AG04450 (cell line): Measurements from ENCODE around the gene NCBP2L. TPM values are rescaled to one million over a fixed set of nuclear protein-coding genes. Genes with fewer than 3 reads are reported as not detected.

Experiments
- CTCF ChIA-PET: fragments of 300-600, 350-600 bp; formaldehyde crosslinking; extraction: SDS; loops from one replicate; lab custom pipeline; 2022; ENCODE audit warnings: antibody characterized with exemption, inconsistent platforms; lab: Charles Lee
- POLR2A ChIA-PET: fragments of 350-600 bp; formaldehyde crosslinking; extraction: SDS; loops from one replicate; lab custom pipeline; 2021; ENCODE audit warnings: antibody characterized with exemption, inconsistent platforms; lab: Yijun Ruan, JAX
- DNase-seq: peaks from one replicate; pipeline ENCODE4 v3.0.0-alpha.2; 2011; ENCODE audit warnings: low read depth, low spot score
- H3K27ac ChIP-seq: one replicate; pipeline ENCODE4 v1.5.1; 2012; ENCODE audit warnings: low read depth, low read length, control low read depth
- H3K27me3 ChIP-seq: one replicate; pipeline ENCODE4 v1.6.0; 2012; ENCODE audit warnings: low read length; ENCODE audit not compliant: control insufficient read depth, insufficient read depth
- H3K4me3 ChIP-seq: 2 replicates; pipeline ENCODE4 v1.5.1; 2011; ENCODE audit warnings: mild to moderate bottlenecking, low read depth, low read length, control low read depth
- H3K9me3 ChIP-seq: 2 replicates; pipeline ENCODE4 v1.5.1; 2012; ENCODE audit warnings: low read length; ENCODE audit not compliant: control insufficient read depth, insufficient read depth
- polyA plus RNA-seq: library from polyadenylated mRNA; depleted of rRNA; stranded (reverse); fragments of >200 nt; gene quantifications from 2 replicates; pipeline ENCODE4 v1.2.3, GENCODE V29; 2011
- TF ChIP-seq, protein P1 (sequence below): IDR thresholded peaks from 2 replicates; pipeline ENCODE4 v1.5.1; 2011; ENCODE audit warnings: low read depth, low read length, control low read depth, inconsistent platforms

NCBP2L gene
- polyA plus RNA-seq, 1 experiment = not detected

DNA sequence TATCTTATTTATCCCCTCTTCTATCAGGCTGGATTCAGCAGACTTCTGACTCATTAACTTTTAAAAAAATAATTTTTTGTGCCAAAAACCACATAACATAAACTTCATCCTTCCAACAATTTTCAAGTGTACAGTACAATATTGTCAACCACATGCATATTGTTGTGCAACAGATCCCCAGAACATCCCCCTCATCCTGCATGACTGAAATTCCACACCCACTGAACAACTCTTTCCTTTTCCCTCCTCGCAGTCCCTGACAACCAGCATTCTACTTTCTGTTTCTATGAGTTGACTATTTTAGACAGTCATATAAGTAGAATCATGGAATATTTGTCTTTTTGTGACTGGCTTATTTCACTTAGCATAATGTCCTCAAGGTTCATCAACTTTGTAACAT, 45.9 kb downstream of the NCBP2L start:
- no peak overlapping the region for H3K4me3 ChIP-seq
- TF ChIP-seq, protein P1, sequence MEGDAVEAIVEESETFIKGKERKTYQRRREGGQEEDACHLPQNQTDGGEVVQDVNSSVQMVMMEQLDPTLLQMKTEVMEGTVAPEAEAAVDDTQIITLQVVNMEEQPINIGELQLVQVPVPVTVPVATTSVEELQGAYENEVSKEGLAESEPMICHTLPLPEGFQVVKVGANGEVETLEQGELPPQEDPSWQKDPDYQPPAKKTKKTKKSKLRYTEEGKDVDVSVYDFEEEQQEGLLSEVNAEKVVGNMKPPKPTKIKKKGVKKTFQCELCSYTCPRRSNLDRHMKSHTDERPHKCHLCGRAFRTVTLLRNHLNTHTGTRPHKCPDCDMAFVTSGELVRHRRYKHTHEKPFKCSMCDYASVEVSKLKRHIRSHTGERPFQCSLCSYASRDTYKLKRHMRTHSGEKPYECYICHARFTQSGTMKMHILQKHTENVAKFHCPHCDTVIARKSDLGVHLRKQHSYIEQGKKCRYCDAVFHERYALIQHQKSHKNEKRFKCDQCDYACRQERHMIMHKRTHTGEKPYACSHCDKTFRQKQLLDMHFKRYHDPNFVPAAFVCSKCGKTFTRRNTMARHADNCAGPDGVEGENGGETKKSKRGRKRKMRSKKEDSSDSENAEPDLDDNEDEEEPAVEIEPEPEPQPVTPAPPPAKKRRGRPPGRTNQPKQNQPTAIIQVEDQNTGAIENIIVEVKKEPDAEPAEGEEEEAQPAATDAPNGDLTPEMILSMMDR = no peak
- DNase-seq = peak; percentile 29
- H3K27ac ChIP-seq = no peak overlapping the region
- H3K27me3 ChIP-seq = no peaks in the 10 kb centered on the region
- ChIA-PET POLR2A (no interaction called here), CTCF (no interaction called here)
- H3K9me3 ChIP-seq = peaks cover 7% of the 10 kb centered on the region

DNA sequence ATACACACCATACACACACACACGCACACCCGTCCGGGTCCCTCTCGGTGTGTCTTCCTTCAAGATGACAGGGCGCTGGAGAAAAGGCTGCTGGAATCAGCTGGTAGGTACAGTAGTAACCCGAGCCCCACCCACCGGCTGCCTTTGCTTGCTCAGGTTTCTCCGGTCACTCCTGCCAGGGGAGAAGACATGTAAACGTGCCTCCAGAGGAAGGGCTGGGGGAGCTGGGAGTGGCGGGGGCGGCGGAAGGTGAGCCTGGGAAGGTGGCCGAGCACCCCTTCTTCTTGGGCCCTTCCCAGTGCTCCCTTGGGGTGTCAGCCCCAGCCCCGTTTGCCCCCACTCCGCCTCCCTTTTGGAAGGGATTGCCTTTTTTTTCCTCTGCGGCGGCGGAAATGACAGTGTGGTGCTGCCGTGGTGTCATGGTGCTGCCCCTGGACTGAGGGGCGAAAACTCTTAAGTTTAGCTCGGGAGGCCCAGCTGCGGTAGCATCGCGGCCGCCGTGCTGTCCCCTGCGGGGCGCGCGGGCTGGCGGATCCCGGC, 48.2 kb downstream of the NCBP2L start, which contains the start of gene MID2:
Gene MID2 (plus strand): TSS at position 169 of the 540 bp plus-strand sequence. CDS start 561 bp downstream, outside the sequence.
- no peaks in the 10 kb centered on the region for H3K9me3 ChIP-seq
- ChIA-PET CTCF (interaction anchor here (0.9 to 1.8 kb wide), 2 partner anchors 49 to 166 kb away, joined by 3 to 7 read pairs; partner anchors contain the start of gene NCBP2L), POLR2A (interaction anchor here (0.8 kb wide), 1 partner anchor 266 kb away, joined by 3 read pairs; the partner anchor contains the start of genes ATG4A and PSMD10)
- TF ChIP-seq, protein P1 = no peak
- no peak within 1 kb of the TSS for H3K27ac ChIP-seq
- no peaks in the 10 kb centered on the region for H3K27me3 ChIP-seq
- DNase-seq = no peak
- peak within 1 kb of the TSS; percentile 45 for H3K4me3 ChIP-seq

DNA sequence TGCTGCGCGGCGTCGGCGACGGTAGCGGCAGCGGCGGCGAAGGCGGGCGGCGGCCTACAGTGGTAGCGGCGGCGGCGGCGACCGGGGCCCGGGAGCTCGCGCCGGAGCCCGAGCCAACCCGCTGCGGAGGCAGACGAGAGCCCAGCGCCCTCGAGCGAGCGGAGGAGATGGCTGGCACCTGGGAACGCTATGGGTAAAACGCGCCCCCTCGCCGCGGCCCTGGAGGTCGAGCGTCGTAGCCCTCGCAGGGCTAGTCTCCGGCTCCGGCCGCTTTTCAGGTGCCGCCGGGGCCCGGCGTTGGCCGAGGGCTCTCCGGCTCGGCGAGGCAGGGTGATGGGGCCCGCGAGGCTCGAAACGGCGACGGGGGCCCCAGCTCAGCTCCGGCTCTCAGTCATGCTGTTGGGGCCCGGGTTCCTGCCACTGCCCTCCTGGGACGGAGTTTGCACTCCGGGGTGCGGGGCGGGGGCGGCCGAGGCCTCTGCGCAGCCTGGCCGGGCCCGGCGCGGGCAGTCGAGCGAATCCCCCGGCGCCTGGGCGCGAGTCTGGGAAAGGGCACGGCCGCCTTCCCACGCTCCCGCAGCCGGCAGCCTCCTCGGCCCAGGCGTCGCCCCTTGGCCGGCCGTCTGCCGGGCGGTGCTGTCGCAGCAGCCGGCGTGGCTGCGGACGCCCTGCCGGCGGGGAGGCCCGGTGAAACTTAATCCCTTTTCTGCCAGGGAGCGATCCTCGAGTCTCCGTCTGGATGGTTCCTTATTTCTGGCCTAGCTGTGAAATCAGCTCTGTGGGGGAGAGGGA, 48.9 kb downstream of the NCBP2L start:
- Histone ChIP-seq H3K27me3 (no peaks in the 10 kb centered on the region), H3K27ac (no peak overlapping the region), H3K9me3 (no peaks in the 10 kb centered on the region), H3K4me3 (peak overlapping the region; percentile 45)
- ChIA-PET CTCF (interaction anchor here (0.9 kb wide), 1 partner anchor 167 kb away, joined by 3 read pairs; no protein-coding TSS in a partner anchor), POLR2A (interaction anchor here (0.8 kb wide), 1 partner anchor 265 kb away, joined by 3 read pairs; the partner anchor contains the start of genes ATG4A and PSMD10)
- TF ChIP-seq, protein P1 = no peak
- DNase-seq = no peak

DNA sequence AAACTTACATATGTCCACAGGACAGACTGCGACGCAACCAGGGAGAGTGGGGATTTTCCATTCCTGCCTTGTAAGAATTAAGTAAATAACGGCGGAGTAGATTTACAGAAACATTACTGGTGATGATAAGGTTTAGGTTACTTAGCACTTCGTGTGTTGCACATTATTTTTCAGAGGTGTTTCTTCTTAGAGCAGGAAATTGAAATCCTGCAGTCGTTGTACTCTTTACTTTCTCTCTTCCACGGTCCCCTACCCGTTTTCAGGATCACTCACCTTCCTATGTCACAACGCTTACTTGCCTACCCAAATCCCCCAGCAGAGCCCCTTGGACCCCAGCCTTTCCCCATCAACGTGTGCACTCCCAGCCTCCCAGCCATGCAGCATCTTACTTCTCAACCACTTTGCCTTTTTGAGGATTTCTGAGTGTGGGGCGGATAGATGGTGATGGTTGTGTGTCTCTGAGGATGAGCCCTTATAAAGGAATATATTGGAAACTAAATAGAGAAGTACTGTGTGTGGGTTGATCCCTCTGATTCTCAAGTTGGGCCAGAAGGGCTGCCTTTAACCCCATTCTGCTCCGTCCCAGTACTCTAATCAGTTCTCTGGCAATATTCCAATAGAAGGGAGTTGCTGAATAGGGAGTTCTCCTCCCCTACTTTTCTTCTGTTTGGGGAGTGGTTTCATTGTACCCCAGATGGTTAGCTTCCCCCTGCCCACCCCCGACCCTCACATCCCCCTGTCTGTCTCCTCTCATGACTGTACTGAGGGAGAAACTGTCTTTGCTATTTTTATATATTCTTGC, 49.7 kb downstream of the NCBP2L start:
- Histone ChIP-seq H3K27me3 (no peaks in the 10 kb centered on the region), H3K9me3 (no peaks in the 10 kb centered on the region), H3K27ac (no peak overlapping the region), H3K4me3 (peak overlapping the region; percentile 45)
- CTCF ChIA-PET = no interaction called here
- TF ChIP-seq, protein P1 = no peak
- POLR2A ChIA-PET = no interaction called here
- DNase-seq = no peak
